CD4-positive, alpha-beta T cell treated with Interleukin-21 for 1 hour (primary cell): ENCODE data around the gene OPTC.
A peak's percentile ranks its signal among the peaks of the same experiment; 100 is the strongest.
"Not testable (repeated sequence)": the region's sequence is repeated elsewhere in the genome, so short reads cannot be mapped to it uniquely, and the experiment has no call there.

Experiments
- DNase-seq: peaks from one replicate; pipeline ENCODE4 v3.0.0-alpha.2; 2020

OPTC gene

DNA sequence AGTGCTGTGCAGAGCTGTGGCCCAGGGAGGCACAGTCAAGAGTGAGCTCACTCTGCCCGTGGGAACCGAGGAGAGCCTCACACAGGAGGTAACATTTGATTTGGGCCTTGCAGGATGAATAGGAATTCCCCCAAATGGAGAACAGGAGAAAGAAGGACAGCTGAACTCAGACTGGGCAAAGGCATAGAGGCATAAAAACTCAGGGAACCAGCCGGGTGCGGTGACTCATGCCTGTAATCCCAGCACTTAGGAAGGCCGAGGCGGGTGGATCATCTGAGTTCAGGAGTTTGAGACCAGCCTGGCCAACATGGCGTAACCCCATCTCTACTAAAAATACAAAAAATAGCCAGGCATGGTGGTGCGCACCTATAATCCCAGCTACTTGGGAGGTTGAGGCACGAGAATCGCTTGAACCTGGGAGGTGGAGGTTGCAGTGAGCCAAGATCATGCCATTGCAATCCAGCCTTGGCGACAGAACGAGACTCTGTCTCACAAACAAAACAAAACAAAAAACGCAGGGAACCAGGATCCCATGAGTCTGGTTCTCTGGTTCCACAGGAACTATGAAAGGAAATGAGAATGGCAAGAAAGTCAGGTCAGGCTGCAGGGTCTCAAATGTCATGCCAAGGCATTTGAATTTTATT, 26.9 kb upstream of the OPTC start:
- not testable (repeated sequence) for DNase-seq

DNA sequence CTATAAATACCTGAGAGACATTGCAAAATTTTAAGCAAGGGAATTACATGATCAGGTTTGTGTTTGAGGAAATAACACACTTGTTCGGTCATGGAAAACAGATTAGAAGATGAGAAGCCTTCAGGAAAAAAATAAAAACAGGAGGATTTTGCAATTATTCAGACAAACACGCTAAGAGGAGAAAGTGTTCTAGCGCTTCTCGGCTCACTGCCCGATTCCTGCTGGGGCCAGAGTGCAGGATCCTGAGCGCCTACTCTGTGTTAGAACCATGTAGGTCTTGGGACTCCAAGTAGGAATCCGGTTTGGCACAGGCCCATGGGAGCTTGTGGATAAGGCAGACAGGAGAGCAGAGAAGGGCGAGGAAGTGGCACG, 26.4 kb upstream of the OPTC start:
- DNase-seq, result no peak

DNA sequence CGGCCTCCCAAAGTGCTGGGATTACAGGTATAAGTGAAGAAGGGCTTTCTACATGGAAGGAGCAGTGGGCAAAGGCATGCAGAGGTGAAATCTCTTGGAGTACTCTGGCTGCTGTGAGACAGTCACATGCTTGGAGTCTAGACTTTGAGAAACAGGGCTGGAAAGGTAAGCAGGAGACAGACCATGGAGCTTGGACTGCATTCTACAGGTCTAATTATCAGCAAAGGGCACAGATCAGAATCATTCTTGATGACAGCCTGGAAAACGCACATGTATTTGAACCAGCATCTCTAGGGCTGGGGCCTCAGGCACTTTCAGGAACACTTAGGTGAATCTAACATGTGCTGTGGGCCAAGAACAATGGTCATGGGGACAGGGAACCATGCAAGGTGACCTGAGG, 25.6 kb upstream of the OPTC start:
- no peak for DNase-seq

DNA sequence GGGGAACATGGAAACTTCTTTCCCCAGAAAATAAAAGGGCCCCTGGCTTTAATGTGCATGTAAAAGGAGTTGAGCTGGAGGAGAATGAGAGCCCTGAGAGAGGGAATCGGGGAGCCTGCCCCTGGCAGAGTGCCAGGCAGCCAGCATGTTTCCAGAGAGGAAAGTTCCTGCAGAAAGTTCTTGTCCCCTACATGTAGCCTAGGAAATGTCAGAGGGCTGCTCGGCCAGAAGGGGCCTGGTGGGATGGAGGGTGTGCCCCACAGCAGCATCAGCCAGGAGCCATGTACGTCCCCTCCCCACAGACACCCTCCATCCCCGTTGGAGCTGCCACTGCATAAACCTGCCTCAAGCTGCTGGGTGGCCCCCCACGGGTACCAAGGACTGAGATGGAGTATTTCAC, 23.7 kb upstream of the OPTC start:
- no peak for DNase-seq

DNA sequence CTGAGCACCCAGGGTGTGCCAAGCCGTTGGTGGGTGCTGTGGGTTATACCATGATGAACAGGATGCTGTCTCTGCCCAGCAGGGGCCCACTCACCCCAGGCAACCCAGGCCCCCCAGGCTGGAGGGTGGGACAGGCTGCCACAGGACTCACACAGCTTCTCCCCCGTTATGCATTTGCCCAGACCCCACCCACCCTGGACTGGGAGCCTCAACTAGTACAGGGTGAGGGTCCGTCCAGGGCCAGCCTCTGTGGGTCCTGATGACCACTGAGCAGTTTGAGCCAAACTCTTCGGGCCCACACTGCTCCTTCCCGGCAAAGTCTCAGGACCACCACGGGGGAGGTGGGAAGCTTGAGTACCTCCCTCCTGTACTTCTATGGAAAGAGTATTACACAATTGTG, 22.1 kb upstream of the OPTC start:
- no peak for DNase-seq

DNA sequence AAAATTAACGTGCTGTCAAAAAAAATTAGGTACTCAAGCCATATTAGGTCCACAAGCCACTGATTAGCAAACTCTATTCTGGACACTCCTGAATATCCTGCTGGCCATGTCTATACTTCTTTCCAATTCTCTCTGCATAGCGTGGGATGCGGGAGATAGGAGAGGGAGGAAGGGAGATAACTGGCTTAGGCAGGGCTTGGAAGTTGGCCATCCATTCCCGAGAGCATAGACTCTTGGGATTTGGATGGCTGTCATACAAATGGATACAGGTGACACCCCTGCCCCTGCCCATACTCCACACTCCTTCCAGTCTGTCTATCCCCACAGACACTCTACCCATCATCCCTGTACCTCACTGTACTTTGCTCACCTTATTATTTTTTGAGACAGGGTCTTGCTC, 20.7 kb upstream of the OPTC start:
- no peak for DNase-seq

DNA sequence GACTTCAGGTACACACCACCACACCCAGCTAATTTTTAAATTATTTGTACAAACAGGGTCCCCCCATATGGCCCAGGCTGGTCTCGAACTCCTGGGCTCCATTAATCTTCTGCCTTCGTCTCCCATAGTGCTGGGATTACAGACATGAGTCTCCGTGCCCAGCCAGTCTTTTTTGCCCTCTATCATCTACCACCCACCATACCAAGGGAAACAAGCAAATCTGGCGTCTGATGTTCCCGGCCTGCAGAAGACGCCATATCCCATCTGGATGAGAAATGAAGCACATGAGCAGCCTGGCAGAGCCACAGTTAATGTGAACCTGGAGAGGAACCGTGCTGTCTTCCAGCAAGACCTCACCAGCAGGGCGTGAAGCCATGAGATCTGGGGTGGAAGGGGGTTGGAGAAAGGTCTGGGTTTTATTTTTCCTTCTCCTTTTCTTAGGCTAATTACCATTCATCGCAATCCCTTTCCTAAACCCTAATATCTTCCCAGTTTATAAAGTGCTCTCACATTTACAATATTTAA, 20.1 kb upstream of the OPTC start:
- no peak for DNase-seq

DNA sequence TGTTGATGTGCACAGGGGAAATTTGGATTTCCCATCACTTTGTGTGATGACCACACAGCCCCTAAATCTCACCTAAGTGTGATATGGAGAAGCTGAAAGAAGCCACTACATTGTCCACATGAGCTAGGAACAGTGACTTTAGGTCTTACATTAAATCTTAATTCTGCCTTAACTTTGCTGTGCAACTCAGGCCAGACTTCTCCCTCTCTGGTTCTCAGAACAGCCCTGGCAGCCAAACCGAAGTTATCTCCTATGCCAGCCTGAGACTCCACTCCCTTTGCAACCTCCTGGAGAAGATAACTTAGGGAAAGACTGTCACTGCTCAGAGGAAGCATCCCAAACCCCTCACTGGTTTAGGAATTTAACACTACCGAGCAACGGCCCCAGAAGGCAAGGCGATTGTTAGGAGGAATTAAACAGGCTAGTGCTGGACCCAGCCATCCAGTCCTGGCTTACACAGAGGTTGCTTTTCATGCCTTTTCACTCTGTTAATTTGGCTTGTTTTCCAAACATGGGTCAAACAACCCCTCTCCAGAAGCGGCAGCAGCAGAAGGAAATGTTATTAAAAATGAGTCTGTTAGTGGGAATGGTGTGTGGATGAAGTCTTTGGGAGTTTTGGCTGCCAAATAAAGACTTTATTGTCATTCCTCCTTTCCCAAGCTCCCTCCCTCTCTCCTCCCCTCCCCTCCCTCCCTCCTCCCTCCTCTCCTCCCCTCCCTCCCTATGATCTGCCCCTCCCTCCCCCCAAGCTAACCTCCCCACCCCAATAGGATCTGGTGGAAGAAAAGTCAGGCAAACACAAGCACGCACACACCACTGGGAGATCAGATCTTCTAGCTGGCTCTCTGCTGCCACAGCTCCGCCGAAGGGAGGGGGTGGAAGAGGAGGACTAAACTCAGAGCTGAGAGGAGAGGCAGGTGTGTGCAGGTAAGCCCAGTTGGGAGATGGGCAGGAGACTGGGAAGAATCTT, 18.7 kb upstream of the OPTC start, which contains the start of gene PRELP:
Gene PRELP, plus strand, starts transcription at position 795 of the 970 bp plus-strand sequence. CDS start 7,379 bp downstream, outside the sequence.
- DNase-seq, result no peak

DNA sequence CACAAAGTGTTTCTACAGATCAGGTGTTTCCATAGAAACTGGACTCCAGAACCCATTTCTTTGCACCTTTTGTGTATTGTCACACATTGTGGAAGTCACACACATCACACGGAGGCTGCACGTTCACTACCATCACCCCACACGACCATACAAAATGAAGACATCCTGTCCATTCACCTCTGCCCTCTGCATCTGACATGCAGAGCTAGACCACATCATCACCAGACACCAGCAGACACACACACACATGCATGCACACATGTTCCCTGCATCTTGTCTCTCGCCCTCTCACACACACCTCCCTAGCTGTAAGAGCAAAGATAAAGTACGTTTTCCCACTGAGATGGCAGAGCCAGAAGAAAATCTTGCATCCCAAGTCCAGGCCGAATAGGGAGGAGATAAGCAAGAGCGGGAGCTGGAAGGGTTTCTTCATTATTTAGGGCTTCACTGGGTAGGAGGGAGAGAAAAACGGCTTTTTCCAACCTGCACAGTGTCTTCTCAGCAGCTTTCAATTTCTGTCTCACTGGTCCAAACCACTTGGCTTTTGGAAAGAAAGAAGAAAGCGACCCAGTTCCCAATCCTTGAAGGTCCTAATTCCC, 17.6 kb upstream of the OPTC start:
- DNase-seq, result no peak

DNA sequence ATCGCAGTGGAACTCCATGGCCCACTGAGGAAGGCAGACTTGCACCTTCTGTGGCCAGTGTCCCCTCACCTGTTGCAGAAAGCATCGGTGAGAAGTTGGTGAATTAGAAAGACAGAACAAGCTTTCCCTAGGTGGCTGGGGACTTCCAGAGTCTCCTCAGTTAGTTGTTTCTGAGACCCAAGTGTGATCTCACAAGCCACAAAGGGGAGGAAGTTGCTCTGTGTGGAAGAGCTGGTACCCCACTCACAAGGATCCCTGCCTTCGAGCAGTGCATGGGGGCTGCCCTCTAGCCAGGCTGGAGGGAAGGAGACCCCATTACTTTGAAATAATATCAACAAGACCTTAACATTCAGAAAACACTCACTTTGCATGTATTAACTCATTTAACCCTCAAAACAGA, 16.2 kb upstream of the OPTC start:
- no peak for DNase-seq

DNA sequence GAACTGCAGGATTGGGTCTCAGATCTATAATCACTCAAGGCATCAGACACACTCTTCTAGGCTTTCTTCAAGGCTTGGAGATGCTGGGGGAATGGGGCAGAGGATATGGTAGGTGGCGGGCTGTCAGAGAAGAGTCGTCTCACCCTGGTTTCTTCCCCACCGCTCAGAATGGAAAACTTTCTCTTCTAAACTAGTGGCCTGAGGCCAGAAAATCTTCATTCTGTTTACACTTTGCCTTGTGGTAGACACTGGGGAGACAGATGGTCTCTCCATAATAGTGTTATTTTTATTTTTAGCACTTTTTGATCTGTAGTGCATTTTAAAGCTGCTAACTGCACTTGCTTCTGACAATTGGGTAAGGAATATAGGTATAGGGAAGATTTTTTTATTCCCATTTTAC, 15.7 kb upstream of the OPTC start:
- DNase-seq, result no peak

DNA sequence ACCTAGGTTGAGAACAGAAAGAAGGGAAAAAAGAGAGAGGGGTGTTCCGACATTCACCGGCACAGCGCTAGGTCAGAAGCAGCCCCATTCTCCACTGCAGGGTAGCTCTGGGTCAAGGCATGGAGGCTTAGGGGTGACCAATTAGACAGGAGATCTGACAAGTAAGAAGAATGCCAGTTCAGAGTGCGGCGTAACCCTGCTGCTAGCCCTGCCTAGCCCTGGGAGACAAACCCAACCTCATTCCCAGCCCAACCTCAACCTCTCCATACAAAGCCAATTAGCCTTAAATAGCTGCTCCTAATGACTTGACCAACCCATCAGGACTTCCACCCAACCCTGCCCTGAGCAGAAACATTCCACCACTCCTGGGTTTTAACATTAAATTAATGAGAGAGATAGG, 15.0 kb upstream of the OPTC start:
- no peak for DNase-seq

DNA sequence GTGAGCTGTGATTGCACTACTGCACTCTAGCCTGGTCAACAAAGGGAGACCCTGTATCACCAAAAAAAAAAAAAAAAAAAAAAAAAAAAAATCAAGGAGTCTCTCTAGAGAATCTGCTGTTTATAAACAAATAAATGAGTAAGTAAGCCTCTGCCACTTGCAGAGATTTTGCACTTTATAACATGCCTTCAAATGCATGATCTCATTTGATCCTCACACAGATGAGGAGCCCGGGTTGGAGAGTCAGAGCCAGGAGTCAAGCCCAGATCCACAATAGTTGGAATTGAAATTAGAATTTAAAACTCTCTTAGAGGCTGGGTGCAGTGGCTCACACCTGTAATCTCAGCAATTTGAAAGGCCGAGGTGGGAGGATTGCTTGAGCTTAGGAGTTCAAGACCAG, 14.3 kb upstream of the OPTC start:
- DNase-seq, result no peak

DNA sequence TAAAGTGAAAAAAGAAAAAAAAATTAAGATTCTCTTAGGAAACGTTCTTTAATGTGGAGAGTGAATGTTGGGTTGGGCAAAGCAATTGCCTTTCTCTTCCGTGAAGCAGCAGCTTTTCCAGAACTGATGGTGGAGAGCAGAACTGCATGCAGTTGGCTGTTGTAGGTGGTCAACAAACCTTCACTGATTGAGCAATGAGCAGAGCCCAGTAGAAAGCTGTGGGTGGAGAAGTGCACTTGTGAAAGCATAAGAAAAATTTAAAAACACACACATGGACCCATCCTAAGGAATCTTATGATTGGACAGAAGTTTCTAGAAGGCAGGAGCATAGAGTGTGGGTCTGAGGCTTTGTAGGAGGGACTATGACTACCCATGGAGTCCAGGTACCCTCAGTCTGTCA, 13.9 kb upstream of the OPTC start:
- DNase-seq, result no peak

DNA sequence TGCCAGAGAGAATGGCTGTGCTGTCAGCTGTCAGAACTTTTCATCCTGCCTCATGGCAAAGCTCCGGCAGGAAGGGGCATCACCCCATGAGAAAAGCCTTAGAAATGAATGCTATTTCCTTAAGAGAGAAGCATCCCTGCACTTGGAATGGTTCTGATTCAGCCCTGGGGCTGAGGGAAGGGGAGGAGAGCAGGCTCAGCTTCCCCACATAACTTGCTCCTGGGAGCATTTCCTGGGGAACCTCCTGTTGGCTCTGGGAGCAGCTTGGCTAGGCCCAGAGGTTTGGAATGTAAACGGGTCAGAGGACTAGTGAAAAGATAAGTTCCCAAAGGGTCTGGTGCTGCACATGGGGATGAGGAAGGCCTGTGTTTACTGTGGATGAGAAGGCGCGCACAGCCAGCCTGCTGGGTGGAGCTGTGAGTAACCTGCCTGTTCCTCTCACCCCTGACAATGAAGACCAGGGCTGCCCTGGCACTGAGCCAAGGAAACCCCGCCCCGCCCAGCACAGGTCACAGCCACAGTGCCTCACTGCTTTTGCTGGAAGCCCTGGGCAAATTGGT, 13.3 kb upstream of the OPTC start:
- peak; percentile 52 for DNase-seq

DNA sequence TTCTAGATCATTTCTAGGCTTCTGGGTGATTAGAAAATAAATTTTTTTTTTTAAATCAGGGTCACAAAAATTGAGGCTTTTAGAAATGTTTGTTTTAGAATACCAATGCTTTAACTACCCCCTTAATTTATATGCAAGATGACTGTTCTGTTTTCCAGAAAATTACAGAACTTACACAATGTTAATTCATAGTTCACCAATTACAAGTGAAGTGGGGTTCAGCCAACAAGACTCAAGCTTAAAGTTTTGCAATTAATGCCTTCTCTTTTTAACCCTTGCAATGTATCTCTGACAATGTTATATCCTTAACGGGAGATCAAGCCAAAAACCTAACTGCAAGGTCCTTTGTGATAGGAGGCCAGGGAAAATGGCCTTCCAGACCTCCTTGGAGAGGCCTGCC, 12.8 kb upstream of the OPTC start:
- no peak for DNase-seq

DNA sequence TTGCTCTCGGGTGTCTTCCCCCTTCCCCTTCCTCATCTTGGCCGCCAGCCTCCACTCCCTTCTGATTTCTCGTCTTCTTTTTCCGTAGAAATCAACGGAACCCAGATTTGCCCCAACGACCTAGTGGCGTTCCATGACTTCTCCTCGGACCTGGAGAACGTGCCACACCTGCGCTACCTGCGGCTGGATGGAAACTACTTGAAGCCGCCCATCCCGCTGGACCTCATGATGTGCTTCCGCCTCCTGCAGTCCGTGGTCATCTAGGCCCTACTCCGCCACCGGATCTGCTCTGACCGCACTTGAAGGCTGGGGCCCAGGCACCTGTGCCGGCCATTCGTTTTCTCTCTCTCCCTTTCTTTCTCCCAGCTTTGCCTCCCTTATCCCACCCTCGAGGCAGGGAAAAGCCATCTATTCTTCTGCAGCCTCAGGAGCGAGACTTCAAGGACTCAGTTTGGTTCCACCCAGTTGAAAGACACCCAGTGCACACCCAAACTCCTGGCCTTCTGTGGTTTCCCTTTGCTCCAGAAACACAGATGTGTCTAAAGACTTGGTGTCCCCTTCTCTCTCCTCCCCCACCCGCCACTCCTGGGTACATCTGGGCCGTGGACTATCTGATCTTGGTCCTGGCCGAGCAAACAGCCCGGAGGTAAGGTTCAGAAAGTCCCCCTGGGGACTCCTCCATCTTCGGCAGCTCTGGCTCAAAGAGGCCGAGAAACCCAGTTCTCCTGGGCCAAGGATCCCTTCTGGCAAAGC, 7.2 kb upstream of the OPTC start:
- DNase-seq, result no peak

DNA sequence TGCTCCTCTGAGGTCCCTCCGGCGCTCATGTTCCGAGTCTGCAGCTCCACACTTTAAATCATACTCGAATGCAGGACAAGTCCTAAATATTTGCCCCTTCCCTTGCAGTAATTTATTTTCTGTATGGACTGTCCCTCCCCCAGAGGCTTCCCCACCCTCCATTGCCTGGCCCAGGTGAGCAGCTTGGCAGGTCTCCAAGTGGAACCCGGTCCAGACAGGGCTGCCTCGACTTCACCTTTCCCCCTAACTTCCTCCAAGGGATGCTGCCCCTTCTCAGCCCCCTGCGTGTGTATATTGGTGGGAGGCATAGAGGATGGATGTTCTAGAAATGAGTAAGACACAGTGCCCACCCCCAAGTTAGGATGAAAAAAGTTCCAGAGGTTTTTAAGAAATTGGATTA, 5.4 kb upstream of the OPTC start:
- no peak for DNase-seq

DNA sequence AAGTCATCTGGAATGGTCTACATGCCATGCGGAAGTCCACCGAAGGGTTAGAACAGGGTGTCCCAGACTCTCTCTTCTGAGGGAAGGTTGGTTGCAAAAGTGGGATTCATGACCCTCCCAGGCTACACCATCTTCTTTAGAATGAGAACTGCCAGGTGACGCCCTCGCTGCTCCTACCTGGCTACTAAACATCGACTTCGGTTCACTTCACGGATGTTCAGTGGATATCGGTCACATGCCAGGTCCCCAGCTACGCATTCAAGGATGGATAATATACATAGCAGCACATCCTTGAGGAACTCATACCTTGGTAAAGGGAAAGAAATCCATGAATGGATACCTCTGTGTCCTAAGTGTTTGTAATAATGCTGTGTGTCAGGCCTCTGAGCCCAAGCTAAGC, 3.3 kb upstream of the OPTC start:
- DNase-seq, result no peak

DNA sequence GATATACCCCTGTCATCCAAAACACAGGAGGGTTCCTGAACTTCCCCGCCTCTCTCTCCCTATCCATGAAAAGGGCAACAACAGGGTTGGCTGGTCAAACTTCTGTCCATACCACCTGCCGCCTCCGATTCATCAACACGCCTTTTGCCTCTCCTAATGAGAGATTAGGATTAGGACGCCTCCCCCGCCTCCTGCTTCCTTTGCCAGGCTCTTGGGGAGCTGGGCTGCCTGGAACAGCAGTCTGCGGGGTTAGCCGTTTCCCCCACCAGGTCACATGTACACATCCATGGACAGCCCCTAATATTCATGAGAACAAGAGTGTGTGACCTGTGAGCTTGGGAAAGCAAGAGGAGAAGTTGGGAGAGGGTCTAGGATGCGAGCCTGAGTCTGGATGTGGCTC, 2.3 kb upstream of the OPTC start:
- no peak for DNase-seq

DNA sequence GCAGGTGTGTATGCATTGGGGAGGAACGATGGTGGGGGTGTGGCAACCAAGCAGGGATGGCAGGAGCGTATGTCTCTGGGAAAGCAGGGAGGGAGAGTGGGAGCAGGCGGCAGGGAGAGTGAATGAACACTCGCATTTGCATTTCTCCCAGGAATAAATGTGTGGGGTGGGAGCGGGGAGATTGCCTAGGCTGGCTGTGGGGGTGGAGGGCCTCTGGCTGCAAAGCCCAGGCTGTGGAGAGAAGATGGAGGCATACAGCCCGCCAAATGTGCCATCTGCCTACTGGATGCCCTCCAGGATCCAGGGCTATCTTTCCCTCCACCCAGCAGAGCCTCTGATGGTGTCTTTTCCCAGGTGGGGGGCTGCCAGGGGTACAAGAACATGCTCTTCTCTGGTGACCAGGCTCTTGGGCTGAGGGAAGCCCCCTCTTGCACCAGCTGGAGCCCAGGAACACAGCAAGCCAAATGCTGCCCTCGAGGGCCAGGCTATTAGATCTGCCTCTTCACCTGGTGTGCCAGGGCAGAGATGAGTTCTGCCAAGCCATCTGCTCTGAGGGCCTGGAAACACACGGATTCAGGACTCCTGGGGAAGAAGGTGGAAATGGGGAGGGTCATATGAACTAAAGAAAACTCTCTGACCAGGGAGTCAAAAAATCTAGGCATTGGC, 1.7 kb upstream of the OPTC start:
- no peak for DNase-seq

DNA sequence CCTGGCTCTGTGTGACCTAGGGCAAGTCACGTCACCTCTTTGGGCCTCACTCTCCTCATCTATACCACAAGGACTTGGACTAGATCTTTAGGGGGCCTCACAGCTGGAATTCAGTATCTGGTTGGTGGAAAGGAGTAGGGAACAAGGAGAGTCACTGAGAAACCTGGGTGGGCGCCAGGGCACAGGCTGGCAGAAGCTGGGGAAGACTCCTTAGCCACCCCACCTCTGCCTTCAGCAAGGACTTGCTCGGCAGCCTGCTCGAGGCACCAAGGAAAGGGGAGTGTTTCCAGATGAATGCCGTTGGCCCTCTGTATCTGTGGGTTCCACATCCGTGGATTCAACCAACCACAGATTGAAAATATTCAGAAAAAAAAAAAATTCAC, 1.2 kb upstream of the OPTC start:
- DNase-seq, result no peak
